Measurements from ENCODE around the gene ADAMTS2.

Gene ADAMTS2

GRCh38 chr5:179378441-179379271 lies 33.4 kb upstream of the ADAMTS2 start:
- no peak overlapping the region for H3K4me3 ChIP-seq (ENCODE audit: low read length in 2 of 2)
- H3K36me3 ChIP-seq (ENCODE audit: control insufficient read depth in 2 of 2, insufficient read depth in 2 of 2, low read length in 2 of 2): no peaks in the 10 kb centered on the region
- no peak overlapping the region for H3K9ac ChIP-seq (ENCODE audit: low read depth in 1 of 2, low read length in 2 of 2)
- no peaks in the 10 kb centered on the region for H3K27me3 ChIP-seq (ENCODE audit: control insufficient read depth in 2 of 2, insufficient read depth in 2 of 2, low read length in 2 of 2)
- H3K4me1 ChIP-seq (ENCODE audit: control insufficient read depth in 2 of 2, insufficient read depth in 2 of 2, low read length in 2 of 2): peaks cover 0 to 3% of the 10 kb centered on the region in 2 donors
- peak overlapping the region; percentile 23 to 48 for H3K27ac ChIP-seq (ENCODE audit: low read depth in 2 of 2, low read length in 2 of 2)
- H3K9me3 ChIP-seq (ENCODE audit: control insufficient read depth in 2 of 2, low read length in 2 of 2): no peaks in the 10 kb centered on the region

GRCh38 chr5:179378116-179378440 lies 32.8 kb upstream of the ADAMTS2 start:
- Histone ChIP-seq H3K27me3 (ENCODE audit: control insufficient read depth in 2 of 2, insufficient read depth in 2 of 2, low read length in 2 of 2) (no peaks in the 10 kb centered on the region), H3K9me3 (ENCODE audit: control insufficient read depth in 2 of 2, low read length in 2 of 2) (no peaks in the 10 kb centered on the region), H3K27ac (ENCODE audit: low read depth in 2 of 2, low read length in 2 of 2) (peak overlapping the region; percentile 23 to 48), H3K4me1 (ENCODE audit: control insufficient read depth in 2 of 2, insufficient read depth in 2 of 2, low read length in 2 of 2) (peaks cover 0 to 3% of the 10 kb centered on the region in 2 donors), H3K36me3 (ENCODE audit: control insufficient read depth in 2 of 2, insufficient read depth in 2 of 2, low read length in 2 of 2) (no peaks in the 10 kb centered on the region), H3K9ac (ENCODE audit: low read depth in 1 of 2, low read length in 2 of 2) (no peak overlapping the region), H3K4me3 (ENCODE audit: low read length in 2 of 2) (no peak overlapping the region)

DNA sequence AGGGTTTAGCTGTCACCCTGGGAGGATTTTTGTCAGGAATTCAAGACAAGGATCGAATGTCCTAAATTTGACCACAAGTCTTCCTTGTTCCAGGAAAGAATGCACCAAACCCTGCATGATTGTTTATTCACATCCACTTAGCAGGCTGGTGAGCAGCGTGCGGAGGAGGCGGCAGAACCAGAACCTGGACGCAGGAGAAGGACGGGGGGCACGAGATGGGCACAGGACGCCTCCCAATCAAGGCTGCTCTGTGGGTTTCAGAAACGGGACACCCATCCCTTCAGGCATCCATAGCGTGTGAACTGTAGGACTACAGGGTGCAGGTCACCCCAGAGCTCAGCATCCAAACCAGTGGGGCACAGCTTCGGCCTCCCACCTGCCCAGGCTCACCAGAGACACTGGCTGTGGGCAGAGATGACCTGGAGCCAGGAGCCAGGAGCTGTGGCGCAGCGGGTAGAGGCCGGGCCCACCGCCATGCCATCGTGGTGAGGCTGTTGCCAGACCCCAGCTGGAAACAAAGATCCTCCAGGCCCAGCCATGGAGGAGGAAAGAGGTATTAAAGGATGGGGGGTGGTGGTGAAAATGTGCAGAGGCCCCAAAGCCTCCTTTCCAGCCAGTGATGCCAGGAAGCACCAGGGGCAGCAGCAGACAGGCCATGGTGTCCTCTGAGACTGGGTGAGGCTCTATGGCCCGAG lies 32.3 kb upstream of the ADAMTS2 start:
- no peak overlapping the region for H3K9ac ChIP-seq (ENCODE audit: low read depth in 1 of 2, low read length in 2 of 2)
- peak overlapping the region; percentile 23 to 48 for H3K27ac ChIP-seq (ENCODE audit: low read depth in 2 of 2, low read length in 2 of 2)
- no peak overlapping the region for H3K4me3 ChIP-seq (ENCODE audit: low read length in 2 of 2)
- no peaks in the 10 kb centered on the region for H3K27me3 ChIP-seq (ENCODE audit: control insufficient read depth in 2 of 2, insufficient read depth in 2 of 2, low read length in 2 of 2)
- no peaks in the 10 kb centered on the region for H3K36me3 ChIP-seq (ENCODE audit: control insufficient read depth in 2 of 2, insufficient read depth in 2 of 2, low read length in 2 of 2)
- no peaks in the 10 kb centered on the region for H3K9me3 ChIP-seq (ENCODE audit: control insufficient read depth in 2 of 2, low read length in 2 of 2)
- peaks cover 0 to 3% of the 10 kb centered on the region in 2 donors for H3K4me1 ChIP-seq (ENCODE audit: control insufficient read depth in 2 of 2, insufficient read depth in 2 of 2, low read length in 2 of 2)

DNA sequence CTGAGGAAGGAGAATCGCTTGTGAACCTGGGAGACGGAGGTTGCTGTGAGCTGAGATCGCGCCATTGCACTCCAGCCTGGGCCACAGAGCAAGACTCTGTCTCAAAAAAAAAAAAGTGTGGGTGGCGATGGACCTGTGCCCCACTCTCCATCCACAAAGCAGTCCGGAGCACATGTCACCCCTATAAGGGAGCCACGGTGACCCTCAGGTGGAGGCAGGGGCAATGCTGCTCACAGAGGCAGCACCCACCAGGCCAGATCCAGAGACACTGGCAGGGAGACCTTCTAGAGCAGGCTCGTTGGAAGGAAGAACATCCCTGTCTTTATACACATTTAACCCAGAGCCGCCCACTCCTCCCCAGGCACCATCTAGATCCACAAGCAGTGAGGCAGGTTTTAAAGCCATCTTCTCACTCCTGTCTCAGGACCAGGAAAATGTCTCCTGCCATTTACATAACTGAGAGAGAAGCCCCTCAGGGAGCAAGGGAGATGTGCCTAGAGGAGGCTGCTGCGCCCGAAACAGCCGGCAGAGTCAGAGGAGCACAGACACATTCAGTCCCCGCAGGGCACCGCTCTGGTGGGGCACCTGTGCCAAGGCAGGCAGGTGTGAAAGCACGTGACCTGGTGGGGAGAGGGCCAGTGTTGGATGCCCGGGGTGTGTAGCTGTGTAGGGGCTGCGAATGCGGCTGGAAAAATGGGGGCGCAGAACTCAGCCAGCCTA lies 31.6 kb upstream of the ADAMTS2 start:
- Histone ChIP-seq H3K36me3 (ENCODE audit: control insufficient read depth in 2 of 2, insufficient read depth in 2 of 2, low read length in 2 of 2) (no peaks in the 10 kb centered on the region), H3K9ac (ENCODE audit: low read depth in 1 of 2, low read length in 2 of 2) (no peak overlapping the region), H3K27me3 (ENCODE audit: control insufficient read depth in 2 of 2, insufficient read depth in 2 of 2, low read length in 2 of 2) (no peaks in the 10 kb centered on the region), H3K27ac (ENCODE audit: low read depth in 2 of 2, low read length in 2 of 2) (no peak overlapping the region), H3K4me3 (ENCODE audit: low read length in 2 of 2) (no peak overlapping the region), H3K9me3 (ENCODE audit: control insufficient read depth in 2 of 2, low read length in 2 of 2) (no peaks in the 10 kb centered on the region), H3K4me1 (ENCODE audit: control insufficient read depth in 2 of 2, insufficient read depth in 2 of 2, low read length in 2 of 2) (peaks cover 0 to 3% of the 10 kb centered on the region in 2 donors)

GRCh38 chr5:179375831-179376365 lies 30.6 kb upstream of the ADAMTS2 start:
- H3K27ac ChIP-seq (ENCODE audit: low read depth in 2 of 2, low read length in 2 of 2): no peak overlapping the region
- peaks cover 0 to 3% of the 10 kb centered on the region in 2 donors for H3K4me1 ChIP-seq (ENCODE audit: control insufficient read depth in 2 of 2, insufficient read depth in 2 of 2, low read length in 2 of 2)
- no peaks in the 10 kb centered on the region for H3K27me3 ChIP-seq (ENCODE audit: control insufficient read depth in 2 of 2, insufficient read depth in 2 of 2, low read length in 2 of 2)
- H3K36me3 ChIP-seq (ENCODE audit: control insufficient read depth in 2 of 2, insufficient read depth in 2 of 2, low read length in 2 of 2): no peaks in the 10 kb centered on the region
- H3K4me3 ChIP-seq (ENCODE audit: low read length in 2 of 2): no peak overlapping the region
- no peaks in the 10 kb centered on the region for H3K9me3 ChIP-seq (ENCODE audit: control insufficient read depth in 2 of 2, low read length in 2 of 2)
- no peak overlapping the region for H3K9ac ChIP-seq (ENCODE audit: low read depth in 1 of 2, low read length in 2 of 2)

- no peak overlapping the region for H3K27ac ChIP-seq (ENCODE audit: low read depth in 2 of 2, low read length in 2 of 2)
- no peak overlapping the region for H3K4me3 ChIP-seq (ENCODE audit: low read length in 2 of 2)
Measured at GRCh38 chr5:179375236-179375685, 30.0 kb upstream of the ADAMTS2 start.

DNA sequence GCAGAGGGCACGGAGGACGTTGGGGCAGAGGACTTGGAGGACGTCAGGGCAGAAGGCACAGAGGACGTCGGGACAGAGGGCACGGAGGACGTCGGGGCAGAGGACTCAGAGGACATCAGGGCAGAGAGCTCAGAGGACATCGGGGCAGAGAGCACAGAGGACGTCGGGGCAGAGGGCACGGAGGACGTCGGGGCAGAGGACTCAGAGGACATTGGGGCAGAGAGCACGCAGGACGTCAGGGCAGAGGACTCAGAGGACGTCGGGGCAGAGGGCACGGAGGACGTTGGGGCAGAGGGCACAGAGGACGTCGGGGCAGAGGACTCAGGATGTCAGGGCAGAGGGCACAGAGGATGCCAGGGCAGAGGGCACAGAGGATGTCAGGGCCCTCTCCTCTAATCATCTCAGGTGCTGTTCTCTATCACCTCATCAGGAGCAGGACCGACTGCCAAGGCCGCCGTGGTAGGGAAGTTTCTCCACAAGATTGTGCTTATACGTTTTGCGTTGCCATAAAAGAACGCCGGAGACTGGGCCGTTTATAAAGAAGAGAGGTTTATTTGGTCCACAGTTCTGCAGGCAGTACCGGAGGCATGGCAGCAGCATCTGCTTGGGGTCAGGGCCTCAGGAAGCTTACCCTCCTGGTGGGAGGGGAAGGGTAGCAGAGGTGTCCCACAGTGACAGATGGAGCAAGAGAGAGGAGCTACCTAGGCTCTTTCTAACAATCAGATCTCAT lies 29.4 kb upstream of the ADAMTS2 start:
- no peak overlapping the region for H3K9ac ChIP-seq (ENCODE audit: low read depth in 1 of 2, low read length in 2 of 2)
- peaks cover 0 to 3% of the 10 kb centered on the region in 2 donors for H3K4me1 ChIP-seq (ENCODE audit: control insufficient read depth in 2 of 2, insufficient read depth in 2 of 2, low read length in 2 of 2)
- H3K36me3 ChIP-seq (ENCODE audit: control insufficient read depth in 2 of 2, insufficient read depth in 2 of 2, low read length in 2 of 2): no peaks in the 10 kb centered on the region
- H3K9me3 ChIP-seq (ENCODE audit: control insufficient read depth in 2 of 2, low read length in 2 of 2): no peaks in the 10 kb centered on the region
- H3K27ac ChIP-seq (ENCODE audit: low read depth in 2 of 2, low read length in 2 of 2): no peak overlapping the region
- H3K4me3 ChIP-seq (ENCODE audit: low read length in 2 of 2): no peak overlapping the region
- H3K27me3 ChIP-seq (ENCODE audit: control insufficient read depth in 2 of 2, insufficient read depth in 2 of 2, low read length in 2 of 2): no peaks in the 10 kb centered on the region

More at GRCh38 chr5:179375236-179375685, 30.0 kb upstream of the ADAMTS2 start:
- Histone ChIP-seq H3K36me3 (ENCODE audit: control insufficient read depth in 2 of 2, insufficient read depth in 2 of 2, low read length in 2 of 2) (no peaks in the 10 kb centered on the region), H3K4me1 (ENCODE audit: control insufficient read depth in 2 of 2, insufficient read depth in 2 of 2, low read length in 2 of 2) (peaks cover 0 to 3% of the 10 kb centered on the region in 2 donors), H3K27me3 (ENCODE audit: control insufficient read depth in 2 of 2, insufficient read depth in 2 of 2, low read length in 2 of 2) (no peaks in the 10 kb centered on the region), H3K9me3 (ENCODE audit: control insufficient read depth in 2 of 2, low read length in 2 of 2) (no peaks in the 10 kb centered on the region), H3K9ac (ENCODE audit: low read depth in 1 of 2, low read length in 2 of 2) (no peak overlapping the region)

GRCh38 chr5:179373961-179374505 lies 28.8 kb upstream of the ADAMTS2 start:
- Histone ChIP-seq H3K27ac (ENCODE audit: low read depth in 2 of 2, low read length in 2 of 2) (no peak overlapping the region), H3K4me1 (ENCODE audit: control insufficient read depth in 2 of 2, insufficient read depth in 2 of 2, low read length in 2 of 2) (peaks cover 0 to 3% of the 10 kb centered on the region in 2 donors), H3K9ac (ENCODE audit: low read depth in 1 of 2, low read length in 2 of 2) (no peak overlapping the region), H3K36me3 (ENCODE audit: control insufficient read depth in 2 of 2, insufficient read depth in 2 of 2, low read length in 2 of 2) (no peaks in the 10 kb centered on the region), H3K9me3 (ENCODE audit: control insufficient read depth in 2 of 2, low read length in 2 of 2) (no peaks in the 10 kb centered on the region), H3K4me3 (ENCODE audit: low read length in 2 of 2) (no peak overlapping the region), H3K27me3 (ENCODE audit: control insufficient read depth in 2 of 2, insufficient read depth in 2 of 2, low read length in 2 of 2) (no peaks in the 10 kb centered on the region)

DNA sequence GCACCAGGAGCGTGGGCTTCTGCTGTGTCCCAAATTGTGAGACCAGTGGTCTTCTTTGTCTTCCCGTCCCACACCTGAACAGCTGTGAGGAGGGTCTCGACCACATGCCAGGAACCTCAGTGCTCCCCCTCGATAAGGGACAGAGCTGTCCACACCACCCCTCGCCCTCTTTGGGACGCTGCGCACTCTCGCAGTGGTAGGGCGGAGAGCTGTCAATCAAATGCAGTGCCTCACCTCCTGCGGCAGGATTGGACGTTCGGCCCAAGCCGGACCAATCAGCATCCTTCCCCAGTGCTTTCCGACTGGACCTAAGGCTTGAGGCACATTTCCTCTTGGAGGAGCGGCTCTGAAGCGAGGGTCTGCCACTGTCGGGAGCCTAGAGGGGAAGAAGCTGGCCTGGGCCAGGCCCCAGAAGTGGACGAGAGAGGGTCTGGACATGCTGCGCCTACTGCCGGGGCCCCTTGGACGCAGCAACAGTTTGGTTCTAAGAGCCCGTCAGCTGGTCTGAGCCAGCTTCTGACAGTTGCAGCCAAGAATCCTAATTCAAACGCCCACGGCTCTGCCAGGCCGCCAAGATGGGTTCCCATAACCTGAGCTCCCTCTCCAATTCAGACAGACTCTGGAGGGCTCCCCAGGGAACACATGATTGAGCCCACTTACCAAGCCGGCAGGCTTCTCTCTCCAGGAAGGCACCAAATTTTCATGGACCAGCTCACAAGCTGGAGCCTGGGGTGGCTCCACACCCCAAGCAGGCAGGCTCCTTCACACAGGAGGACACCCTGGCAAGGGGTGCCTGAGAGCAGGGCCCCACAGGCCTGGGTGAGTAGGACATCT lies 28.1 kb upstream of the ADAMTS2 start:
- H3K4me3 ChIP-seq (ENCODE audit: low read length in 2 of 2): no peak overlapping the region
- H3K9me3 ChIP-seq (ENCODE audit: control insufficient read depth in 2 of 2, low read length in 2 of 2): no peaks in the 10 kb centered on the region
- H3K27ac ChIP-seq (ENCODE audit: low read depth in 2 of 2, low read length in 2 of 2): no peak overlapping the region
- H3K27me3 ChIP-seq (ENCODE audit: control insufficient read depth in 2 of 2, insufficient read depth in 2 of 2, low read length in 2 of 2): no peaks in the 10 kb centered on the region
- no peaks in the 10 kb centered on the region for H3K36me3 ChIP-seq (ENCODE audit: control insufficient read depth in 2 of 2, insufficient read depth in 2 of 2, low read length in 2 of 2)
- no peak overlapping the region for H3K9ac ChIP-seq (ENCODE audit: low read depth in 1 of 2, low read length in 2 of 2)
- peaks cover 0 to 3% of the 10 kb centered on the region in 2 donors for H3K4me1 ChIP-seq (ENCODE audit: control insufficient read depth in 2 of 2, insufficient read depth in 2 of 2, low read length in 2 of 2)
